HEK293T (cell line): ENCODE results near the gene SLC17A9.

Source experiments
- ARNT ChIP-seq: fragments of 450-650 bp; IDR thresholded peaks from 2 replicates; pipeline ENCODE4 v1.6.1; 2017; ENCODE audit warnings: mild to moderate bottlenecking
- BHLHE40 ChIP-seq: fragments of 450-650 bp; IDR thresholded peaks from 2 replicates; pipeline ENCODE4 v1.6.1; 2016; ENCODE audit warnings: mild to moderate bottlenecking, moderate library complexity, borderline replicate concordance
- ELF4 ChIP-seq: fragments of 450-650 bp; IDR thresholded peaks from 2 replicates; pipeline ENCODE4 v1.6.1; 2017; ENCODE audit warnings: antibody characterized with exemption
- FOXA1 ChIP-seq: fragments of 450-650 bp; IDR thresholded peaks from 2 replicates; pipeline ENCODE4 v1.6.1; 2016; ENCODE audit warnings: mild to moderate bottlenecking
- FOXK2 ChIP-seq: fragments of 450-650 bp; IDR thresholded peaks from 2 replicates; pipeline ENCODE4 v1.6.1; 2016; ENCODE audit warnings: mild to moderate bottlenecking
- FOXM1 ChIP-seq: fragments of 450-650 bp; IDR thresholded peaks from 2 replicates; pipeline ENCODE4 v1.6.1; 2017; ENCODE audit warnings: mild to moderate bottlenecking, borderline replicate concordance
- L3MBTL2 ChIP-seq: fragments of 450-650 bp; conservative IDR thresholded peaks from 2 replicates; pipeline ENCODE4 v1.6.1; 2016; ENCODE audit warnings: mild to moderate bottlenecking
- NFRKB ChIP-seq: fragments of 450-650 bp; IDR thresholded peaks from 2 replicates; pipeline ENCODE4 v1.6.1; 2016; ENCODE audit warnings: mild to moderate bottlenecking, moderate library complexity
- PKNOX1 ChIP-seq: fragments of 450-650 bp; IDR thresholded peaks from 2 replicates; pipeline ENCODE4 v1.6.1; 2016
- SP1 ChIP-seq: fragments of 450-650 bp; IDR thresholded peaks from 2 replicates; pipeline ENCODE4 v1.6.1; 2017
- SUZ12 ChIP-seq: fragments of 450-650 bp; IDR thresholded peaks from 2 replicates; pipeline ENCODE4 v1.6.1; 2016; ENCODE audit warnings: mild to moderate bottlenecking
- TARDBP ChIP-seq: fragments of 450-650 bp; IDR thresholded peaks from 2 replicates; pipeline ENCODE4 v1.6.1; 2016

DNA sequence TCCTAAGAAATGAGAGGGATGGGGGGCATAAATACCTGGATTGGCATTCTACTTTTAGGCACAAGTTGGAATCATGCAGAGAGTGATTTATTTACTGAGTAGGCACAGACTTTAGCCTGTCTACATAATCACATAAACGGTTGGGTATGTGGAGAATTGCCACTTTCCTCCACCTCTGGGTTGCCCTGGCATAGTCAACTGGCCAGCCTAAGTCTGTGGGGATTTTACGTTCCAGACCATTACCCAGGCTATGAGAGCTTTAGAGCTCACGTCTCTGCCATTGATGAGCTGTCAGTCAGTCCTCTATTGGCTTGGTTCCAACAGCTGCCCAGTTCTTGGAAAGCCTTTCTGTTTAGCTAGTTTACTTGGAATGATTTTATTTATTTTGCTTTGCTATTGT lies 59.3 kb downstream of the SLC17A9 start:
- TF ChIP-seq FOXM1 (no peak), BHLHE40 (no peak), NFRKB (no peak), FOXA1 (no peak), ELF4 (no peak), SUZ12 (no peak), SP1 (no peak), L3MBTL2 (no peak), FOXK2 (no peak), PKNOX1 (peak; percentile 82), TARDBP (no peak), ARNT (no peak)
